Activated naive CD4-positive, alpha-beta T cell treated with anti-CD3 and anti-CD28 coated beads, Interleukin-2, amount 50 U/mL, for 72 hours (primary cell): ENCODE data around the gene KRTAP10-1. TPM values are rescaled to one million over a fixed set of nuclear protein-coding genes. Genes with fewer than 3 reads are reported as not detected.
"Not testable (repeated sequence)": the region's sequence is repeated elsewhere in the genome, so short reads cannot be mapped to it uniquely, and the experiment has no call there.

ENCODE experiments used
- ATAC-seq, 2 donors: fragments of 150-1000 bp; cut with Tn5 transposase; 2 replicates each; pipeline ENCODE4 v1.10.0; 2021; ENCODE audit warnings: mild to moderate bottlenecking in 2 of 2, moderate library complexity in 2 of 2
- DNase-seq, 2 donors: peaks; one replicate each; pipeline ENCODE4 v3.0.0; 2021 to 2022; ENCODE audit warnings: low spot score in 2 of 2
- H3K27ac Mint-ChIP-seq, 2 donors: one replicate each; pipeline ENCODE4 v1.8.0; 2022; ENCODE audit warnings: mild to moderate bottlenecking in 2 of 2, mixed read lengths in 2 of 2
- H3K36me3 Mint-ChIP-seq, 2 donors: one replicate each; pipeline ENCODE4 v1.8.0; 2022; ENCODE audit warnings: mixed read lengths in 2 of 2
- H3K9me3 Mint-ChIP-seq, 2 donors: one replicate each; pipeline ENCODE4 v1.8.0; 2022; ENCODE audit warnings: mixed read lengths in 2 of 2
- total RNA-seq, 2 donors: library from RNA; stranded (reverse); gene quantifications; one replicate each; pipeline ENCODE4 v1.2.3, GENCODE V29; 2022

KRTAP10-1 gene, protein sequence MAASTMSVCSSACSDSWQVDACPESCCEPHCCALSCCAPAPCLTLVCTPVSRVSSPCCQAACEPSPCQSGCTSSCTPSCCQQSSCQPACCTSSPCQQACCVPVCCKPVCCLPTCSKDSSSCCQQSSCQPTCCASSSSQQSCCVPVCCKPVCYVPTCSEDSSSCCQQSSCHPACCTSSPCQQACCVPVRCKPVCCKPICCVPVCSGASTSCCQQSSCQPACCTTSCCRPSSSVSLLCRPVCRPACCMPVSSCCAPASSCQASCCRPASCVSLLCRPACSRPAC
- not detected for total RNA-seq

GRCh38 chr21:44539991-44540666 lies at the start of gene KRTAP10-1:
KRTAP10-1 (minus strand) TSS chr21:44540195; CDS start chr21:44540150, 45 bp downstream.
- Mint-ChIP-seq H3K36me3 (no peaks in the 10 kb centered on the region), H3K27ac (peak within 1 kb of the TSS in 1 of 2 donors; percentile 39), H3K9me3 (no peaks in the 10 kb centered on the region)
- DNase-seq (peak in 1 of 2 donors; percentile 49), ATAC-seq (no peak)

GRCh38 chr21:44589094-44589493 lies 49.1 kb upstream of the KRTAP10-1 start:
- Mint-ChIP-seq H3K36me3 (peaks cover 0 to 5% of the 10 kb centered on the region in 2 donors), H3K9me3 (no peaks in the 10 kb centered on the region)

GRCh38 chr21:44585892-44586291 lies 45.9 kb upstream of the KRTAP10-1 start:
- DNase-seq = no peak

More at GRCh38 chr21:44589094-44589493, 49.1 kb upstream of the KRTAP10-1 start:
- DNase-seq = no peak
- H3K27ac Mint-ChIP-seq = no peak overlapping the region
- ATAC-seq = no peak

GRCh38 chr21:44583800-44584147 lies 43.8 kb upstream of the KRTAP10-1 start:
- Mint-ChIP-seq H3K36me3 (peaks cover 27 to 38% of the 10 kb centered on the region in 2 donors), H3K9me3 (peaks cover 4 to 19% of the 10 kb centered on the region in 2 donors), H3K27ac (no peak overlapping the region)
- ATAC-seq = peak; percentile 92 to 95
- peak in 1 of 2 donors; percentile 40 for DNase-seq

More at GRCh38 chr21:44585892-44586291, 45.9 kb upstream of the KRTAP10-1 start:
- Mint-ChIP-seq H3K36me3 (peaks cover 21 to 26% of the 10 kb centered on the region in 2 donors), H3K9me3 (peaks cover 4 to 17% of the 10 kb centered on the region in 2 donors), H3K27ac (no peak overlapping the region)
- ATAC-seq = no peak

GRCh38 chr21:44583089-44583799 lies 43.2 kb upstream of the KRTAP10-1 start:
- Mint-ChIP-seq H3K36me3 (peaks cover 27 to 39% of the 10 kb centered on the region in 2 donors), H3K27ac (no peak overlapping the region), H3K9me3 (peaks cover 4 to 19% of the 10 kb centered on the region in 2 donors)
- ATAC-seq (no peak), DNase-seq (no peak)

- Mint-ChIP-seq H3K27ac (no peak overlapping the region), H3K36me3 (peaks cover 27 to 47% of the 10 kb centered on the region in 2 donors), H3K9me3 (peaks cover 7 to 21% of the 10 kb centered on the region in 2 donors)
- no peak for ATAC-seq
- DNase-seq = peak in 1 of 2 donors; percentile 46
Measured at GRCh38 chr21:44582055-44582454, 42.1 kb upstream of the KRTAP10-1 start.

DNA sequence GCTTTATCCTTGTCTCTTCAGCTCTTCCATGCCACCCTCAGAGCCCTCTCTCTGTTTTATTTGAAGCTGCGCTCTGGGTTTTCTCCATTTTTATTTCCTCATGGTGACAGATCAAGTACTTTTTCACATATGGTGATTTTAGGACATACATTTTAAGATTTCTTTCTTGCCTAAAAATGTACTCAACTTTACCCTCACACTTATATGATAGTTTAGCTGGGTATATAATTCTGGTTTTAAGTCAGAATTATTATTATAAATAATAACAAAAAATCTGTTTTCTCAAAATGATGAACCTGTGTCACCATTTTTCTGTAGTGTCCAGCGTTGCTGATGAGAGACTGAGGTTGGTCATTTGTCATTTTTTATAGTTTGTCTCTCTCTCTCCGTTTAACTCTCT lies 41.2 kb upstream of the KRTAP10-1 start:
- DNase-seq = no peak
- Mint-ChIP-seq H3K36me3 (peaks cover 27 to 53% of the 10 kb centered on the region in 2 donors), H3K27ac (no peak overlapping the region), H3K9me3 (peaks cover 7 to 22% of the 10 kb centered on the region in 2 donors)
- ATAC-seq = no peak

DNA sequence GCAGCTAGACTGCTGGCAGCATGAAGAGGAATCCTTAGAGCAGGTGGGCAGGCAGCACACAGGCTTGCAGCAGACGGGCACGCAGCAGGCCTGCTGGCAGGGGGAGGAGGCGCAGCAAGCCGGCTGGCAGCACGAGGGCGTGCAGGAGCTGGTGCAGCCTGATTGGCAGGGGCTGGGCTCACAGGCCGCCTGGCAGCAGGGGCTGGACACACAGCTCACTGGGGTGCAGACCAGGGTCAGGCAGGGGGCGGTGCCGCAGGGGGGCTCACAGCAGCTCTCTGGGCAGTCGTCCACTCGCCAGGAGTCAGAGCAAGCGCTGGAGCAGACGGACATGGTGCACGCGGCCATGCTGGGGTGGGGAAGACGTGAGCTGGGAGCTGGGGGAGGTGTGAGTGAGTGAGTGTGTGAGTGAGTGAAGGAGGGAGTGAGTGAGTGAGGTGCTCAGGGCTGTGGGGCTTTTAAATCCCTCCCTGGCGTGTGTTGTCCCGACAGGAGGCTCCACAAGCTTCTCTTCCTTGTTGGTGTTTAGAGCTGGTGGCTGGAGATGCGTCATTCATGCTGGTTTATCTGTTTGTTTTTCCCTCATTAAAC lies 40.3 kb upstream of the KRTAP10-1 start, which contains the start of gene KRTAP10-5:
Gene KRTAP10-5, minus strand, starts transcription at position 374 of the 591 bp plus-strand sequence. Its CDS starts 26 bp downstream, at position 348.
- not testable (repeated sequence) for DNase-seq, ATAC-seq, H3K27ac Mint-ChIP-seq
- Mint-ChIP-seq H3K9me3 (peaks cover 7 to 22% of the 10 kb centered on the region in 2 donors), H3K36me3 (peaks cover 22 to 58% of the 10 kb centered on the region in 2 donors)

DNA sequence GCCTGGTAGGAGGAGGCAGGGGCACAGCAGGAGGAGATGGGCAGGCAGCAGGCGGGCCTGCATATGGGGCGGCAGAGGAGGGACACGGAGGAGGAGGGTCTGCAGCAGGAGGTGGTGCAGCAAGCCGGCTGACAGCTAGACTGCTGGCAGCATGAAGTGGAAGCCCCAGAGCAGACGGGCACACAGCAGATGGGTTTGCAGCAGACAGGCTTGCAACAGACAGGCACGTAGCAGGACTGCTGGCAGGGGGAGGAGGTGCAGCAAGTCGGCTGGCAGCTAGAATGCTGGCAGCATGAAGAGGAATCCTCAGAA lies 39.8 kb upstream of the KRTAP10-1 start:
- no peak for ATAC-seq
- Mint-ChIP-seq H3K9me3 (peaks cover 7 to 22% of the 10 kb centered on the region in 2 donors), H3K27ac (no peak overlapping the region), H3K36me3 (peaks cover 22 to 58% of the 10 kb centered on the region in 2 donors)
- DNase-seq = peak in 1 of 2 donors; percentile 44

DNA sequence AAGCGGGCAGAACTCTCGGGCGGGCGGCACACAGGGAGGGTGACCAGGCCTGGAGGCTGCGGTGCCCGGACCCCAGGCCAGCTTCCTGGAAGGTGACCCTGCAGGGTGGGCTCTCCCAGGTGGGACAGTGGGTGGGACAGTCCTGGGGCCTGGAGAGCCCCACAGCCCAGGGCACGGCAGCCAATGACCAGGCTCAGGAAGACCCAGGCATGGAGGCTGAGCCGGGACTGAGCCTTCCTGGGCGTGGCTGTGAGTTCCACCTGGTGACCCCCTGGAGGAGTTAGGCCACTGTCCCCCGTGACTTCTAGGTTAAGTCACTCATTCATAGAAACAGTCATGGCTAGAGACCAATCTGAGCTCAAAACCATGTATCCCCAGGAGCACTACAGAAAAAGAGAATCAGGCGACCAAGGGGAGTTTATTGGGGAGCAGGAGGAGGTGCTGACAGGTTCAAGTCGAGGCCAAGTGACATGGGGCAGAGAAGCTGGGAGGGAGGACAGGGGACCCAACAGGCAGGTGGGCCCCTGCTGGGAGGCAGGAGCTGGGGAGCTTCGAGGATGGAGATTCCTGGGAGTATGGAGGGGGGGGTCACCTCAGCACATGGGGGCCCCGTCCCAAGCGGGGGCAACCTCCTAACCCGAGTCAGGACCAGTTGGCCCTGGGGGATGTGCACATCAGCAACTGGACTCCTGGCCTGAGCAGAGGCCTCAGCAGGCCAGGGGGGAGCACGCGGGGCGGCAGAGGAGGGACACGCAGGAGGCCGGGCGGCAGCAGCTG lies 39.2 kb upstream of the KRTAP10-1 start:
- Mint-ChIP-seq H3K36me3 (peaks cover 22 to 58% of the 10 kb centered on the region in 2 donors), H3K27ac (no peak overlapping the region), H3K9me3 (peaks cover 7 to 22% of the 10 kb centered on the region in 2 donors)
- DNase-seq (no peak), ATAC-seq (no peak)

- no peak for ATAC-seq
Measured at GRCh38 chr21:44578371-44579055, 38.5 kb upstream of the KRTAP10-1 start.

DNA sequence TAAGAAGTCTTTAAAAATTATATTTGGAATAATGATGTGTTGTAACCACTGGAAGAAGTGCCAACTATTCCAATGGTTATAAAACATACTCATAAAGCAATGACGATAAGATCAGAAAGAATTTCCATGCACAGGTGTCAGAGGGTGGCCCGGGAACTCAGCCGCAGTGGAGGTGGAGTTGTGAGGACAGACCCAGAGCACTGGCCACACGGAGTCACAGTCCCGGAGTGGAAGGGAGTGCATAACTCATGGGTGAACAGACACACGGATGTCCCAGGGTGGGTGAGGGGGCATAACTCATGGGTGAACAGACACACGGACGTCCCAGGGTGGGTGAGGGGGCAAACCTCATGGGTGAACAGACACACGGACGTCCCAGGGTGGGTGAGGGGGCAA lies 36.0 kb upstream of the KRTAP10-1 start:
- ATAC-seq = no peak
- peaks cover 3 to 10% of the 10 kb centered on the region in 2 donors for H3K9me3 Mint-ChIP-seq

More at GRCh38 chr21:44578371-44579055, 38.5 kb upstream of the KRTAP10-1 start:
- Mint-ChIP-seq H3K9me3 (peaks cover 7 to 22% of the 10 kb centered on the region in 2 donors), H3K27ac (no peak overlapping the region), H3K36me3 (peaks cover 22 to 56% of the 10 kb centered on the region in 2 donors)
- DNase-seq = no peak

DNA sequence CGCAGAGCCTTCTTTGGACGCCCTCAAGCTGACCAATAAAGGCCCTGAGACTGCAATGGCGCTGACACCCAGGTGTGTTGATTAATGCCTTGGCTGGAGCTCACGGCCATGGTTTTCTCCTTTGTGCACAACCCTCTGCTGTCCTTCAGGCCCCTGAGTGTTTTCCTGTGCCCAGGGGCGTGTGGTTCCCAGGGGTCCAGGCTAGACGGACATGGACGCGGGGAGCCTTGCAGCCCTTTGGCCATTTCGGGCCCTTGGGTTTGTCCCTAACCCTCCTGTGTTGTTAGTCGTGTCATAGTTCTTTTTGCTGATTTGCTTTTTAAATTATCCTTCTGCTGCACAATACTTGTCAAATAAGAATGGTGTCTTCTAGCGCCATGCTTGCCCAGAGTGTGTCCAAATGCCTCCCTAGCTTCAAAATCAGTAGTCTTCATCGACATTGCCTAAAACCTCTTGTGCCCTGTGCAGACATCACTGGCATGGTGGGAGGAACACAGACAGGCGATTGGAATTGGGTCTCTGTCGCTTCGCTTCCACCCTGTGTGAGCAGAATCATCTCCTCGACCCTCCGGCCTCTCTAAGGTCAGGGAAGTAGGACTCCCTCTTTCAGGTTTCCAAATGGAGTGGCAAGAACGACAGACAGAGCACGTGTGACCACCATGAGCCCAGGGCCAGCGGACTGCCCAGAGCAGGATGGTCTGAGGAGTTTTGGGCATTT lies 35.5 kb upstream of the KRTAP10-1 start:
- DNase-seq (no peak), ATAC-seq (no peak)
- peaks cover 3 to 8% of the 10 kb centered on the region in 2 donors for H3K9me3 Mint-ChIP-seq
- peaks cover 6 to 28% of the 10 kb centered on the region in 2 donors for H3K36me3 Mint-ChIP-seq
- H3K27ac Mint-ChIP-seq = no peak overlapping the region

More for the DNA sequence above, 36.0 kb upstream of the KRTAP10-1 start:
- DNase-seq = no peak
- H3K27ac Mint-ChIP-seq = no peak overlapping the region
- H3K36me3 Mint-ChIP-seq = peaks cover 6 to 33% of the 10 kb centered on the region in 2 donors

GRCh38 chr21:44574457-44575306 lies 34.7 kb upstream of the KRTAP10-1 start:
- DNase-seq = peak in 1 of 2 donors; percentile 30
- H3K27ac Mint-ChIP-seq = peak overlapping the region in 1 of 2 donors; percentile 72
- H3K9me3 Mint-ChIP-seq = peaks cover 3 to 8% of the 10 kb centered on the region in 2 donors
- peaks cover 0 to 20% of the 10 kb centered on the region in 2 donors for H3K36me3 Mint-ChIP-seq
- ATAC-seq = no peak
